HT-29 (cell line): ENCODE measurements around the gene SYPL2. TPM values are rescaled to one million over a fixed set of nuclear protein-coding genes. Genes with fewer than 3 reads are reported as not detected.
"Not testable (repeated sequence)": the region's sequence is repeated elsewhere in the genome, so short reads cannot be mapped to it uniquely, and the experiment has no call there.

Experiments
- DNase-seq: peaks from one replicate; pipeline ENCODE4 v3.0.0-alpha.2; 2015; ENCODE audit warnings: low spot score
- total RNA-seq: library from RNA; depleted of rRNA; stranded (reverse); fragments of >200 nt; shearing (Covaris generic); gene quantifications from 2 replicates; pipeline ENCODE4 v1.2.3, GENCODE V29; 2014

SYPL2 gene
- total RNA-seq, 1 experiment from 2014 or later = not detected

- DNase-seq = no peak
Observed at GRCh38 chr1:109470245-109470644, 3.9 kb downstream of the SYPL2 start.

GRCh38 chr1:109472779-109473178 is 6.4 kb downstream of the SYPL2 start:
- DNase-seq = no peak

DNA sequence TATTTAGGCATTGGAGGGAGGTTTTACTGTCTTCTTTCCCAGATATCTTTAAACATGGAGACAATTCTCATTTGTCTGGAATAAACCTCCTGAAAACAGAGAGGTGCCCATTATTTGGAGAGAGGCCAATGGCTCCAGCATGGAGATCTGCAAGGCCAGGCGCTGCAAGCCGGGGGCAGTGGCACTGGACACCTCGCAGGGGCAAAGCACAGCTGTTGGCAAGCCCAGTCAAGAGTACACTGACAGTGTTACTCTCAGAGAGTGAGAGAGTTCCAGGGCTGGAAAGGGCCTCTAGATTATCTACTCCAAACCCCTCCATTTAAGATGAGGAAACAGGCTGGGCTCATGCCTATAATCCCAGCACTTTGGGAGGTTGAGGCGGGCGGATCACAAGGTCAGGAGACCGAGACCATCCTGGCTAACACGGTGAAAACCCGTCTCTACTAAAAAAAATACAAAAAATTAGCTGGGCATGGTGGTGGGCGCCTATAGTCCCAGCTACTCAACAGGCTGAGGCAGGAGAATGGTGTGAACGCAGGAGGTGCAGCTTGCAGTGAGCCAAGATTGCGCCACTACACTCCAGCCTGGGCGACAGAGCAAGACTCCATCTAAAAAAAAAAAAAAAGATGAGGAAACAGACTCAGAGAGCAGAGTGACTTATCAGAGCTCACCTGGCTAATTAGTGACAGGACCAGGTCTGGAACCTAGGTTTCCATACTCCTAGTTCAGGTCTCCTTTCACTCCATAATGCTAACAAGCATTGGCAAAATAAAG is 7.1 kb downstream of the SYPL2 start:
- not testable (repeated sequence) for DNase-seq

- no peak for DNase-seq
Observed at GRCh38 chr1:109474697-109475096, 8.4 kb downstream of the SYPL2 start.

- DNase-seq = no peak
Observed at GRCh38 chr1:109475261-109475660, 8.9 kb downstream of the SYPL2 start.

DNA sequence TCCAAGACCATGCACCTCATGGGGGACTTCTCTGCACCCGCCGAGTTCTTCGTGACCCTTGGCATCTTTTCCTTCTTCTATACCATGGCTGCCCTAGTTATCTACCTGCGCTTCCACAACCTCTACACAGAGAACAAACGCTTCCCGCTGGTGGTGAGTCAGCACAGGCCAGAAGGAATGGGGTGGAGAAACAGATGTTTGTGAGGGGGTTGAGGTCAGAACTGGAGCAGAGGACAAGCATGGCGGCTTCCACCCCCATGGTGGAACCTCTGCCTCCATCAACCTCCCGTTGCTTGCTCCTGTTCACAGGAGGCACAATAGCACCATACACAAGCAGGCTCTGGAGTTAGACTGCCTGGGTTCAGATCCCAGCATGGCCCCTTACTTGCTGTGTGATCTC is 10.5 kb downstream of the SYPL2 start:
- DNase-seq = no peak

DNA sequence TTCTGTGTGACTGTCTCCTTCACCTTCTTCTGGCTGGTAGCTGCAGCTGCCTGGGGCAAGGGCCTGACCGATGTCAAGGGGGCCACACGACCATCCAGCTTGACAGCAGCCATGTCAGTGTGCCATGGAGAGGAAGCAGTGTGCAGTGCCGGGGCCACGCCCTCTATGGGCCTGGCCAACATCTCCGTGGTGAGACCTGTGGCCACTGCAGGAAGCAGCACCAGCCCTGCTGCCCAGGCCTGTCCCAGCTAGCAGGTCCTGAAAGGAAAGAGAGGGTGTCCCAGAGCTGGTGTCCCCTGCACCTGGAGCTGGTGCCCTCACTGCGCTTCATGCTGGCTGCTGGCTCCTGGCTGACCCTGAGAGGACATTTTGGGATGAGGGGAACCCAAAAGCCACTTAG is 11.5 kb downstream of the SYPL2 start:
- DNase-seq = no peak

- DNase-seq = peak; percentile 65
Observed at GRCh38 chr1:109478806-109479205, 12.5 kb downstream of the SYPL2 start.

DNA sequence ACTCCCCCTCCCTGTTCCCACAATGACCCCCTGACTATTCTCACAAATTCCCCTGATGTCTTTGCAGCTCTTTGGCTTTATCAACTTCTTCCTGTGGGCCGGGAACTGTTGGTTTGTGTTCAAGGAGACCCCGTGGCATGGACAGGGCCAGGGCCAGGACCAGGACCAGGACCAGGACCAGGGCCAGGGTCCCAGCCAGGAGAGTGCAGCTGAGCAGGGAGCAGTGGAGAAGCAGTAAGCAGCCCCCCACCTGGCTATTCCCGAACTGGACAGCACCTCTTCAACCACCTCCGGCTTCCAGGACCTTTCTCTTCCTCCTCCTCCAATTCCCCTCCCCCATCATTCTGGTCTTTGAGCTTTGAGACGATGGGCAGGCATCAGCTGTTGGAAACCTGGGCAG is 13.0 kb downstream of the SYPL2 start:
- no peak for DNase-seq

DNA sequence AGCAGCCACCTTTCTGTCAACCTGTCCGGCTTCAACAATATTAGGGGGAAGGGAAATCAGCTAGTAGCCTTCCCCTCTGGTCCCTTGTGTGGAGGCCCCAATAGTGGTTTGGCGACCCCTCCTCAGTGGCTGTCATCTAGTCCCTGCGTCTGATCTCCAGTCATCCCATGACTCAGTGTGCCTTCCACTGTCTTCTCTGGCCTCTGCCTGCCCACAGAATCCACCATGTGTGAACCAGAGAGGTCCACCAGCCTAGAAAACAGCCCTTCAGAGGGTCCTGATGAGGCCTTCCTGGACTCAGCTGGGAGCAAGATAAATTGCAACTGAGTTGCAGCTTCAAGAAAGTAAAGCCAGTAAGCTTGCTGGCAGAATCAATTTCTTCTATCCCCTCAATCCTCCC is 13.6 kb downstream of the SYPL2 start:
- no peak for DNase-seq

- no peak for DNase-seq
Observed at GRCh38 chr1:109481646-109482045, 15.3 kb downstream of the SYPL2 start.

DNA sequence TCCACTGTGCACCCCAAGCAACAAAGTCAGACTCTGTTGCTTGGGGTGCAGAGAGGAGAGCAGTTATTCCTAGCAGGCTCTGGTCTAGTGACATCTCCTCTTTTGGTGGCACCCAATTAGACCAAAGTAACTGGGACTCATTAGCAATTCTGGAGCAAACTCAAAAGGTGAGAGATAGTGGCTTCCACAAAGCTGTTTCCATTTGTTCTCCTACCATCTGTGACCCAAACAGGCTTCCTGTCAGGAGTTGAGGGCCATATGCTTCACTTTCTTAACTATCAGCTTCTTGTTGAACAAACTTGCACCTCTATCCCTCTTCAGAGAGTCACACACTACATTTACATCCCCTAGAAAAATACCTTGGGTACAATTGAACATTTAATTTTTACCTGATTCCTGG is 15.9 kb downstream of the SYPL2 start:
- no peak for DNase-seq

DNA sequence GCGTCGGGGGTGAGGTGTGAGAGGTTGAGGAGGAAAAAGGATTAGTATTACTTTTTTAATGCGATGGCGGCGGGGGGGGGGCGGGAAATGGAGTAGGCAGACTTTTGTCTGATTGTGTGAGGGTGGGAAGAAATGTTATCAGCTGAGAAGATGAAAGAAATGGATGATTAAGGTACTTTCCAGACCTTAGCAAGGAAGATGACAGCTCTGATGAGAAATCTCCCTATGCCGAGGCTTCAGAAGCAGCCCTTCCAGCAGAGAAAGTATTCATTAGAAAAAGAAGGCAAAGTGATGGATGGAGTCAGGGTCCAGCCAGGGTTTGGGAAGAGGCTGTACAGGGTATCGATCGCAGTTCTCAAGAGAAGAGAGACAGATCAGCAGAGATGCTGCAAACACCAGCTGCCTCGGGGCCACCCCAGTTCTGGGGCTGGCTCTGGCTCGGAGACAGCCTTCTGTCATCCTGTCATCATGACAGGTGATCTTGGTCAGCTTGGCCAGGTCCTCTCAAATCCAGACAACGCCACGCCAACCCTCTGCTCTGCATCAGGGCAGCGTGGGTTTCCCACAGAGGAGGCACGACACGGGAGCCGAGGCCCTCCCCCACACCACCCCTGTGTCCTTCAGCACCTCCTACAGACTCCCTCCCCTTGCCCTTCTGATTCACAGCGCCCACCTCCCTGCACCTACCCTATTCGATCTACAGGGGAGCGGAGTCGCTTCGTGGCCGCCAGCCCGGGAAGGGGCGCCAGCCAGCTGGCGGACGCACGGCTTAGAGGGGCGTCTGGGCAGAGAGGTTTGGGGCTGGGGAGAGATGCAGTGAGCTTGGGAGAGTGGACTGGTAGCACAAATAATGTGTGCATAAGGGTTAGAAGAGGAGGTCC is 16.7 kb downstream of the SYPL2 start:
- DNase-seq = no peak

- DNase-seq = peak; percentile 85
Observed at GRCh38 chr1:109483672-109484518, 17.5 kb downstream of the SYPL2 start, which contains the start of gene ATXN7L2. ATXN7L2 (plus strand) TSS chr1:109483905; CDS start chr1:109483954, 49 bp downstream.

DNA sequence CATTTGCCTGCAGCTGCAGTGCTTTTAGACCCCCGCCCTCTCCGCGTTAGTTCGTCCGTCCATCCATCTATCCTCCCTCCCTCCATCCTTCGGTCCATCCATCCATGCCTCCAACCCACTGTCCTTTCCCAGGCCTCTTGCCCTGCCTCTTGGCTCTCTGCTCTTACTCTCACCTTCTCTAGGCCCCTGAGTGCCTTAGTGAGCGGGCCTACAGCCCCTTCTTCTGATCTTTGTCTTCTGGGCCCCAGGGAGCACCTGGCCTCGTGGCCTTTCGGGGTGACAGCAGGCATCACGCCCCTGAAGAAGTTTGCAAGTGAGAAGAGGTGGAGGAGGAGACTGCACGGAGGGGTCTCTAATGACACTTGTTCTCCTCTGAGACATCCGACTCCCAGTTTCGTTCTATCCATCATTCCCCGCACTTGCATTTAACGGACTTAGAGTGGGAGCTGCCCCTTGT is 18.2 kb downstream of the SYPL2 start:
- DNase-seq = no peak

DNA sequence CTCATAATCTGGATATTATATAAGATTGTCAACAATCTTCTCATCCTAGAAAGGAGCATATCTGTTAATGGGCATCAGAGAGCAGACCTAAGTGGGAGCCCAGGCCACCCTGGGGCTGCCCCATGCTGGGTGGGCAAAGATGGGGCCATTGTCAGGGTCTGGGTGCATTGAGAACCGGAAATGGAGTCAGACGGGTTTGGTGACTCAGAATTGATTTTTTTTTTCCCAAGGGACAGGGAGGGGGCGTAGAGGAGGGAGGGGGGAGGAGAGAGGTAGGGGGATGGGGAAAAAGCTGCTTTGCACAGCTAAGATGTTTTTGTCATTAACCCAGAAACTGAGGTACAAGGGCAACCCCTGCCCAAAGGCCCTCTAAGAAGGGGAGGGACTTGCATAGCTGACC is 18.7 kb downstream of the SYPL2 start:
- no peak for DNase-seq

- no peak for DNase-seq
Observed at GRCh38 chr1:109487261-109487660, 20.9 kb downstream of the SYPL2 start.

GRCh38 chr1:109488201-109488600 is 21.9 kb downstream of the SYPL2 start:
- no peak for DNase-seq

DNA sequence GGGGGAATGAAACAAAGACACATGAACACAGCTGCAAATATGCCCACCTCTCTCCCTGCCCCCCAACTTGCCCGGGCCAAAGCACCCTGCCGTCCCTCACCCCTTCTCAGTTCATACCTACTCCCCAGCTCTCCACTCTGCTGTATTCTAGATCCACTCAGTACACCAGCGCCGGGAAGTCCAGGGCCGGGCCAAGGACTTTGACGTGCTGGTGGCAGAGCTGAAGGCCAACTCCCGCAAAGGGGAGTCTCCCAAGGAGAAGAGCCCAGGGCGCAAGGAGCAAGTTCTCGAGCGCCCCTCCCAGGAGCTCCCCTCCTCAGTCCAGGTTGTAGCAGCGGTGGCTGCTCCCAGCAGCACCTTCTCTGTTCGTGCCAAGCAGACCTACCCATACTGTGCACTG is 22.4 kb downstream of the SYPL2 start:
- no peak for DNase-seq

DNA sequence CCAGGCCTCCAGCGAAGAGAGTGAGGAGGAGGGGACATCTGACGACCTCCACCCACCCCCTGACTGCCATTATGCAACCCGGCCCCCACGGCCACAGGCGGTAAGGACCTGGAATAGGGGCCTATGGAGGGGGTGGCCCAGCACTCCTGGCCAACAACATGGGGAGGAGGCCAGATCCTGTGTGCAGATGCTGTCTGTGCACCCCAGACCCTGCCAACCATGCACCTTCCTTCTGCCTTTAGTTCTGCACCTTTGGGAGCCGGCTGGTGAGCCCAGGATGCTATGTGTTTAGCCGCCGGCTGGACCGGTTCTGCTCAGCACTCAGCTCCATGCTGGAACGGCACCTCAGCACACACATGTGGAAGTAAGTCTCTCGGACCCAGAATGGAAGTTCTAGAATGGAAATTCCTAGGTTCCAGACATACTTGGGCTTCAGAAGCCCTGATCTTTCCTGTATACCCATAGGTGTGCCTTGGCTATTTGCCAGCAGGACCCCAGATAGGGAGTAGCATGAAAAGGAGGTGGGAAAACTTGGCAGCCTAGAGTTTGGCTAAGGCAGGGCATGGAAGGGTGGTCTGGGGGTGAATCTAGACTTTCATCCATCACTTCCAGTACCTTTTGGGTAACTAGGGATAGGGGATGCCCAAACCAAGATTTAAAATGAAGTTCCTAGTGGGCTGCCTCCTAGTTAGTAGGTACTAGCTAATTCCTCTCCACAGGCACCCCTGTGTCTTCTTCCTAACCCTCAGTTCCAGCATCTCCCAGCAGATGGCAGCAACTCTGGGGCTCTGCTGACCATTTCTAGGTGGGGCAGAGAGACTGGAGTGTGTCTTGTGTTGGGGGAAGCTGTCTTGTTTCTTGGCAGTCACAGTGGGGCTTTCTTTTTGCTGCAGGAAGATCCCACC is 23.9 kb downstream of the SYPL2 start:
- peak; percentile 83 for DNase-seq

- no peak for DNase-seq
Observed at GRCh38 chr1:109490934-109491302, 24.6 kb downstream of the SYPL2 start.
